Activated naive CD8-positive, alpha-beta T cell (primary cell): ENCODE results near the gene FUCA2.
"Not testable (repeated sequence)": the region's sequence is repeated elsewhere in the genome, so short reads cannot be mapped to it uniquely, and the experiment has no call there.

Experiments
- H3K27ac Mint-ChIP-seq: one replicate; pipeline ENCODE4 v1.8.0; 2021; ENCODE audit warnings: mixed read lengths
- H3K27me3 Mint-ChIP-seq: one replicate; pipeline ENCODE4 v1.8.0; 2021; ENCODE audit warnings: mixed read lengths
- H3K36me3 Mint-ChIP-seq: one replicate; pipeline ENCODE4 v1.8.0; 2021; ENCODE audit warnings: mixed read lengths
- H3K4me1 Mint-ChIP-seq: one replicate; pipeline ENCODE4 v1.8.0; 2021; ENCODE audit warnings: low read depth, mixed read lengths
- H3K4me3 Mint-ChIP-seq: one replicate; pipeline ENCODE4 v1.8.0; 2021; ENCODE audit warnings: mild to moderate bottlenecking, mixed read lengths
- H3K9me3 Mint-ChIP-seq: one replicate; pipeline ENCODE4 v1.8.0; 2021; ENCODE audit warnings: low read depth, mixed read lengths

Gene FUCA2

GRCh38 chr6:143517447-143517773, 5.9 kb upstream of the FUCA2 start:
- peaks cover 5% of the 10 kb centered on the region for H3K4me1 Mint-ChIP-seq
- H3K27me3 Mint-ChIP-seq, result no peaks in the 10 kb centered on the region
- H3K4me3 Mint-ChIP-seq, result no peak overlapping the region
- H3K9me3 Mint-ChIP-seq, result no peaks in the 10 kb centered on the region
- H3K36me3 Mint-ChIP-seq, result peaks cover 2% of the 10 kb centered on the region
- H3K27ac Mint-ChIP-seq, result peak overlapping the region; percentile 31

GRCh38 chr6:143516690-143517446, 5.3 kb upstream of the FUCA2 start:
- Mint-ChIP-seq H3K4me1 (peaks cover 7% of the 10 kb centered on the region), H3K9me3 (no peaks in the 10 kb centered on the region), H3K36me3 (peaks cover 2% of the 10 kb centered on the region), H3K27ac (peak overlapping the region; percentile 31), H3K27me3 (no peaks in the 10 kb centered on the region), H3K4me3 (no peak overlapping the region)

DNA sequence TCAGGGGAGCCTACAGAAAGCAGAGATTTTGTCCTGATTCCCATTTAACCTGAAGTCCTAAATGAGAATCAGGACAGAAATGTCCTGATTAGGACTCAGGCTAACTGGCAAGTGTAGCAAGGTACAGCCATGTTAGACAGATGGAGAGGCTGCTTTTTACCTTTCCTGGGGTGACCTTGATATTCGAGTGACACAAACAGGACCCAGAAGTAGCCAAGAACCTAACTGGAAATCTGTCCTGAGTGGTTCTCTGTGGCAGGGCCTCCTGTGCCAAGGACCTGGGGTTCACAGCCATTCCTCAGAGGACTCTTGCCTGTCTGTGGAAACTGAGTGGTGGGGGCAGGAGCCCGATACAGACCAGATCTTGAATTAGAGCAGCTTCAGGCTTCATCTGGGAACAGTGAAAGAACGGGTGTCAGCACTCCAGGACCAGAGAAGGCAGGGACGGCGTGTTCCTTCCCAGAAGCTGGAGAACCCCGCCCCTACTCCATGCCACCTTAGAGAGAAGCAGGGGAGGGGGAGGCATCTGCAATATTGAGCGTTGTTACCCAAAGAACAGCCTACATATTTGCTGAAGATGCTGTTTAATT, 4.3 kb upstream of the FUCA2 start:
- Mint-ChIP-seq H3K36me3 (peaks cover 2% of the 10 kb centered on the region), H3K9me3 (no peaks in the 10 kb centered on the region), H3K4me3 (no peak overlapping the region), H3K4me1 (peaks cover 12% of the 10 kb centered on the region), H3K27ac (no peak overlapping the region), H3K27me3 (no peaks in the 10 kb centered on the region)

DNA sequence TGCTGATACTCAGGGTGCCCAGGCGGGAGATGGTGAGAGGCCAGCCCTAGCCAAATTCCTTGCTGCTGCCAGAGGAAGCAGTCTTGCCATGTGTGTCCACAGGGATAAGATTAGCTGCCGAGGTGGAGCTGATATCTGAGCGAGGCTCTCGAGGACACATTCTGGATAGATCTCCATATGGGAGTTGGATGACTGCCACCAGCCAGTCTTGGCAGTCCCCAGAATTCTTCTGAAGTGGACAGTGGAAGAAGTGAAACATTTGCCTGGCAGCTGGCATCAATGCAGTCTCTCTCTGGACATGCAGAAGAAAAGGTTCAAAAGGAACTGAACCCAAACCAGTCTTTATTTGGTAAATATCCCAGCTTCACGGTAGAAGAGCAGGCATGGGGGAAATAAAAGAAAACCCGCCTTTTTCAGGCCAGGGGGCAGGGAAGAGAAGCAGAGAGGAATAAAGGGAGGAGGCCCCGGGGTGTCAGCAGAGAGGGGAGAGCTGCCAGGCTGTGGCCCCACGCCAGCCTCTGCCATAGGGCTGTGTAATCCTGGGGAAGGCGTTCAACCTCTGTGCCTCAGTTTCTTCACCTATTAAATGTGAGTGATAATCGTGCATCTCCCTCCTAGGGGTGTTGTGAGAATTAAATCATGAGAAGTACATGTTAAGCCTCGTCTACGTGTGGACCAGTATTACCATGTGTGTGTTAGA, 3.7 kb upstream of the FUCA2 start:
- Mint-ChIP-seq H3K4me3 (no peak overlapping the region), H3K9me3 (no peaks in the 10 kb centered on the region), H3K36me3 (peaks cover 2% of the 10 kb centered on the region), H3K4me1 (peaks cover 15% of the 10 kb centered on the region), H3K27me3 (no peaks in the 10 kb centered on the region), H3K27ac (no peak overlapping the region)

GRCh38 chr6:143513410-143513809, 1.9 kb upstream of the FUCA2 start:
- peak overlapping the region; percentile 82 for H3K27ac Mint-ChIP-seq

DNA sequence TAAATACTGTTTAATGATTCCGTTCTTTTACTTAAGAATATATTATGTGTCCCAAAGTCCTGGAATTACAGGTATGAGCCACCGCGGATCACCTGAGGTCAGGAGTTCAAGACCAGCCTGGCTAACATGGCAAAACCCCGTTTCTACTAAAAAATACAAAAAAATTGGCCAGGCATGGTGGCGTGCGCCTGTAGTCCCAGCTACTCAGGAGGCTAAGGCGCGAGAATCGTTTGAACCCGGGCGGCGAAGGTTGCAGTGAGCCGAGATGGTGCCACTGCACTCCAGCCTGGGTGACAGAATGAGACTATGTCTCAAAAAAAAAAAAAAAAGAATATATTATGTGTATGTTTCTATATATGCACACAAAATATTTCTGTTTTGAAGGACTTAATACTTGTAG, 1.2 kb downstream of the FUCA2 start:
- Mint-ChIP-seq H3K36me3 (peaks cover 17% of the 10 kb centered on the region), H3K4me1 (peaks cover 15% of the 10 kb centered on the region)
- H3K4me3 Mint-ChIP-seq, H3K9me3 Mint-ChIP-seq, H3K27me3 Mint-ChIP-seq, H3K27ac Mint-ChIP-seq: not testable (repeated sequence)

More at GRCh38 chr6:143513410-143513809, 1.9 kb upstream of the FUCA2 start:
- Mint-ChIP-seq H3K9me3 (no peaks in the 10 kb centered on the region), H3K4me3 (peak overlapping the region; percentile 66), H3K36me3 (peaks cover 2% of the 10 kb centered on the region), H3K27me3 (no peaks in the 10 kb centered on the region), H3K4me1 (peaks cover 15% of the 10 kb centered on the region)

- Mint-ChIP-seq H3K27me3 (no peaks in the 10 kb centered on the region), H3K4me3 (no peak overlapping the region), H3K4me1 (peaks cover 10% of the 10 kb centered on the region), H3K27ac (no peak overlapping the region), H3K36me3 (peaks cover 17% of the 10 kb centered on the region), H3K9me3 (no peaks in the 10 kb centered on the region)
Measured at GRCh38 chr6:143507358-143508145, 4.0 kb downstream of the FUCA2 start.

- Mint-ChIP-seq H3K4me1 (peaks cover 7% of the 10 kb centered on the region), H3K4me3 (no peak overlapping the region), H3K27me3 (no peaks in the 10 kb centered on the region), H3K9me3 (no peaks in the 10 kb centered on the region), H3K27ac (no peak overlapping the region), H3K36me3 (peaks cover 17% of the 10 kb centered on the region)
Measured at GRCh38 chr6:143506620-143507019, 4.9 kb downstream of the FUCA2 start.

DNA sequence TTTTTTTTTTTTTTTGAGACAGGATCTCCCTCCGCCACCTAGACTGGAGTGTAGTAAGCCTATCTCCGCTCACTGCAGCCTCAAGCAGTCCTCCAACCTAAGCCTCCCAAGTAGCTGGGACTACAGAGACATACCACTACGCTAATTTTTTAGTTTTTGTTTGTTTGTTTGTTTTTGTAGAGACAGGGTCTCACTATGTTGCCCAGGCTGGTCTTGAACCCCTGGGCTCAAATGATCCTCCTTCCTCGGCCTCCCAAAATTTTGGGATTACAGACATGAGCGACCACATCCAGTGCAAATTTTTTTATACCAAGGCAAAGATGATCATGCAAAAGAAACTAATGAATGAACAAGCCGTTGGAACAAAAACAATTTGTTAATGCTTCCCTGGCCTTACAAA, 5.3 kb downstream of the FUCA2 start:
- Mint-ChIP-seq H3K27me3 (no peaks in the 10 kb centered on the region), H3K36me3 (peaks cover 17% of the 10 kb centered on the region), H3K27ac (no peak overlapping the region), H3K9me3 (no peaks in the 10 kb centered on the region), H3K4me3 (no peak overlapping the region), H3K4me1 (peaks cover 6% of the 10 kb centered on the region)

- Mint-ChIP-seq H3K36me3 (peaks cover 17% of the 10 kb centered on the region), H3K27me3 (no peaks in the 10 kb centered on the region), H3K4me1 (no peaks in the 10 kb centered on the region), H3K9me3 (no peaks in the 10 kb centered on the region), H3K4me3 (no peak overlapping the region), H3K27ac (no peak overlapping the region)
Measured at GRCh38 chr6:143505537-143505936, 6.0 kb downstream of the FUCA2 start.

- Mint-ChIP-seq H3K27ac (no peak overlapping the region), H3K36me3 (peaks cover 17% of the 10 kb centered on the region), H3K4me3 (no peak overlapping the region), H3K27me3 (no peaks in the 10 kb centered on the region), H3K4me1 (no peaks in the 10 kb centered on the region), H3K9me3 (no peaks in the 10 kb centered on the region)
Measured at GRCh38 chr6:143505111-143505510, 6.4 kb downstream of the FUCA2 start.

- no peak overlapping the region for H3K4me3 Mint-ChIP-seq
- H3K9me3 Mint-ChIP-seq, result no peaks in the 10 kb centered on the region
- H3K27me3 Mint-ChIP-seq, result no peaks in the 10 kb centered on the region
- H3K36me3 Mint-ChIP-seq, result peaks cover 25% of the 10 kb centered on the region
- no peaks in the 10 kb centered on the region for H3K4me1 Mint-ChIP-seq
- no peak overlapping the region for H3K27ac Mint-ChIP-seq
Measured at GRCh38 chr6:143504369-143504768, 7.2 kb downstream of the FUCA2 start.

- H3K4me1 Mint-ChIP-seq, result peaks cover 14% of the 10 kb centered on the region
- H3K27me3 Mint-ChIP-seq, result no peaks in the 10 kb centered on the region
- H3K9me3 Mint-ChIP-seq, result peaks cover 4% of the 10 kb centered on the region
- peaks cover 24% of the 10 kb centered on the region for H3K36me3 Mint-ChIP-seq
- no peak overlapping the region for H3K4me3 Mint-ChIP-seq
- no peak overlapping the region for H3K27ac Mint-ChIP-seq
Measured at GRCh38 chr6:143501851-143502250, 9.7 kb downstream of the FUCA2 start.

- Mint-ChIP-seq H3K9me3 (peaks cover 4% of the 10 kb centered on the region), H3K27me3 (no peaks in the 10 kb centered on the region), H3K4me3 (no peak overlapping the region), H3K27ac (no peak overlapping the region), H3K4me1 (peaks cover 14% of the 10 kb centered on the region), H3K36me3 (peaks cover 14% of the 10 kb centered on the region)
Measured at GRCh38 chr6:143498428-143498827, 13.1 kb downstream of the FUCA2 start.

DNA sequence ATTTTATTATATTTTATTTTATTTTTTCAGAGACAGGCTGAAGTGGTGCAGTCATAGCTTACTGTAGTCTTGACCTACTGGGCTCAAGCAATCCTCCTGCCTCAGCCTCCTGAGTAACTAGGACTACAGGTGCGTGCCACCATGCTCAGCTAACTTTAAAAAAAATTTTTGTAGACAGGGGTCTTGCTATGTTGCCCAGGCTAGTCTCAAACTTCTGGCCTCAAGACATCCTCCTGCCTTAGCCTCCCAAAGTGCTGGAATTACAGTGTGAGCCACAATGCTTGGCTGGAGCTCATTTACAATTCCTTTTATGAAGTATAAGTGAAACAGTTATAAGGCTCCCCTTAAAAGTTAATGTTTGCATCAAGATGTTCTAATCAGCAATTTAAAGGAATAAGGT, 14.5 kb downstream of the FUCA2 start:
- Mint-ChIP-seq H3K4me1 (peaks cover 14% of the 10 kb centered on the region), H3K27me3 (no peaks in the 10 kb centered on the region), H3K9me3 (peaks cover 4% of the 10 kb centered on the region), H3K27ac (no peak overlapping the region), H3K4me3 (no peak overlapping the region), H3K36me3 (peaks cover 11% of the 10 kb centered on the region)
